H1 (cell line): ENCODE data around the gene SCAMP3.

Experiments used
- POLR2A ChIP-seq, 2 experiments: IDR thresholded peaks; 1 replicate in 1 of 2; 2 replicates in 1 of 2; pipeline ENCODE4 v1.6.1; 2011; ENCODE audit warnings: low read depth in 2 of 2, low read length in 2 of 2, mild to moderate bottlenecking in 2 of 2; ENCODE audit errors: control extremely low read depth in 1 of 2
- RAD21 ChIP-seq, 2 experiments: IDR thresholded peaks in 1 of 2; conservative IDR thresholded peaks in 1 of 2; 2 replicates each; pipeline ENCODE4 v1.6.1; 2011; ENCODE audit warnings: low read depth in 2 of 2, low read length in 2 of 2, improper control_type of control experiment in 1 of 2, inconsistent platforms in 1 of 2, mild to moderate bottlenecking in 1 of 2, moderate library complexity in 1 of 2
- TF ChIP-seq, protein P1 (sequence below), 3 experiments: IDR thresholded peaks; 1 replicate in 2 of 3; 2 replicates in 1 of 3; pipeline versions ENCODE4 v1.5.1 to v1.6.1; 2011; ENCODE audit warnings: low read length in 3 of 3, mild to moderate bottlenecking in 3 of 3, inconsistent platforms in 2 of 3, low read depth in 1 of 3, moderate library complexity in 1 of 3; ENCODE audit not compliant: insufficient read depth in 1 of 3; ENCODE audit errors: control extremely low read depth in 1 of 3

GRCh38 chr1:155277902-155278688 is 15.9 kb upstream of the SCAMP3 start:
- TF ChIP-seq RAD21 (IDR thresholded peaks at IDR 0.05 in 1 of 2, conservative IDR thresholded peaks at IDR 0.05 in 1 of 2; ENCODE audit: low read depth in 2 of 2, low read length in 2 of 2) (peak; percentile 68 to 71), POLR2A (IDR thresholded peaks at IDR 0.05; ENCODE audit: control extremely low read depth in 1 of 2, low read depth in 2 of 2, low read length in 2 of 2) (no peak)
- TF ChIP-seq, protein P1, sequence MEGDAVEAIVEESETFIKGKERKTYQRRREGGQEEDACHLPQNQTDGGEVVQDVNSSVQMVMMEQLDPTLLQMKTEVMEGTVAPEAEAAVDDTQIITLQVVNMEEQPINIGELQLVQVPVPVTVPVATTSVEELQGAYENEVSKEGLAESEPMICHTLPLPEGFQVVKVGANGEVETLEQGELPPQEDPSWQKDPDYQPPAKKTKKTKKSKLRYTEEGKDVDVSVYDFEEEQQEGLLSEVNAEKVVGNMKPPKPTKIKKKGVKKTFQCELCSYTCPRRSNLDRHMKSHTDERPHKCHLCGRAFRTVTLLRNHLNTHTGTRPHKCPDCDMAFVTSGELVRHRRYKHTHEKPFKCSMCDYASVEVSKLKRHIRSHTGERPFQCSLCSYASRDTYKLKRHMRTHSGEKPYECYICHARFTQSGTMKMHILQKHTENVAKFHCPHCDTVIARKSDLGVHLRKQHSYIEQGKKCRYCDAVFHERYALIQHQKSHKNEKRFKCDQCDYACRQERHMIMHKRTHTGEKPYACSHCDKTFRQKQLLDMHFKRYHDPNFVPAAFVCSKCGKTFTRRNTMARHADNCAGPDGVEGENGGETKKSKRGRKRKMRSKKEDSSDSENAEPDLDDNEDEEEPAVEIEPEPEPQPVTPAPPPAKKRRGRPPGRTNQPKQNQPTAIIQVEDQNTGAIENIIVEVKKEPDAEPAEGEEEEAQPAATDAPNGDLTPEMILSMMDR (IDR thresholded peaks at IDR 0.05; ENCODE audit: control extremely low read depth in 1 of 3, insufficient read depth in 1 of 3, low read depth in 1 of 3, low read length in 3 of 3), result peak; percentile 64 to 83 (median 71)
